SIG-M5 (cell line): Measurements from ENCODE around the gene GPR61.

Experiments
- DNase-seq: peaks from one replicate; lab custom pipeline; 2025; lab: John Stamatoyannopoulos, UW

Gene GPR61

GRCh38 chr1:109508873-109509175 lies 30.8 kb upstream of the GPR61 start:
- no peak for DNase-seq

DNA sequence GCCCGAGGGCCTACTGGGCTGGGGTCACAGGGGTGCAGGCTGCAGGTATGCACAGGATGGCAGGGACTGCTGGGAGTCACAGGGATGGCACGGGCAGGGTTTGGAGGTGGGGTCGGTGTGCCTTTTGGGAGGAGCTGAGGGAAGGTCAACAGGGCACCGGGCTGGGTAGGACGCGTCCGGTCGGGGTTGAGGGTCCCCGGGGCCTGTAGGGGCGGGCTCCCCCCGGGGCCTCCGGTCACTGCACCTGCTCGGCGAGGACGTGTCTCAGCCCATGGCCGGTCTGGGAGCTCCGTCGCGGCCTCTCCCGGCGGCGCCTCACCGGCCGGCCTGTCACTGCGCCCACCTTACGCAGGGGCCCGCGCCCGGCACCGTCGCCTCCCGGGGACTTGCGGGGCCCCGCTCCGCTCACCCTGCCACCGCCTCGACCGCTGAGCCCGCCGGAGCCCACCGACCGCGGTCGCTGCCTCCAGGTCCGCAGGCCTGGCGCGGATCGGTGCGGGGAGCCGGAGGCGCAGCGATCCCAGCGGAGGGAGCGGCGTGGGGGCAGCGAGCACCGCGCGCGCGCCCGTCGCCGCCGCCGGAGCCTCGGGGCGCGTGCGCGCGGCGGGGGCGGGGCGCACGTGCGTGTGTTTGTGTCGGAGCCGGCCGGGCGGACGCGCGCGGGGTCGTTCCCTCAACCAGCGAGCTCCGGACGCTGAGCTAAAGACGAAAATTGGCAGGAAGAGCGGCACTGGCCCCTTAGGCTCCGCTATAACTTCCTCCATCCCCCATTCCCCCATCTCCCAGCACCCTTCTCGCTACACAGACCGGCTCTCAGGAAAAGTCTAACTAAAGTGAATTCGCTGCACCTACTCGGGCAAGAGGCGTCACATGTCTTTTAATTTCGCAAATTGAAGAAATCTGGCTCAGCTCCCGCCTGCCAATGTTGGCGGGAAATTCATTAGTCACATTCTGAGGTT lies 30.2 kb upstream of the GPR61 start, which contains the start of gene AMIGO1:
Gene AMIGO1 (minus strand): TSS at position 552 of the 959 bp plus-strand sequence. CDS start 815 bp downstream, outside the sequence.
- DNase-seq, result no peak

- no peak for DNase-seq
Observed at GRCh38 chr1:109513110-109513710, 26.5 kb upstream of the GPR61 start.

DNA sequence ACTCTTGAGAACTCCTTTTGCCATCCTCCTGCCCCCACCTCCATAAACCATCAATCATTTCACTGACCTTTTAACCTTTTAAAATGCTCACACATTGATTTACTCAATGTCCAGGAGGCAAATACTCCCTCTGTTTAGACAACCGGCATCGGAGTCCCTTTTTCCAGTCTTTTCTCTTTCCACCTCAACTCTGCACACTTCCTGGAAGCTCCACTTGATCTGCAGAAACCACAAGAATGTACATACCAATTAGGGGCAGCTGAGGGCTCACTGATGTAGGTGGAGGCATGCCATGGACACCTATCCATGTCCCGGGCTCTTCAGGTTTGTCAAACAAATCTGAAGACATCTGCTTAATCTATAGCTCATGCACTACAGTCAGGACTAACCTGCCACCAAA lies 24.8 kb upstream of the GPR61 start:
- no peak for DNase-seq

- no peak for DNase-seq
Observed at GRCh38 chr1:109516872-109517271, 22.8 kb upstream of the GPR61 start.

DNA sequence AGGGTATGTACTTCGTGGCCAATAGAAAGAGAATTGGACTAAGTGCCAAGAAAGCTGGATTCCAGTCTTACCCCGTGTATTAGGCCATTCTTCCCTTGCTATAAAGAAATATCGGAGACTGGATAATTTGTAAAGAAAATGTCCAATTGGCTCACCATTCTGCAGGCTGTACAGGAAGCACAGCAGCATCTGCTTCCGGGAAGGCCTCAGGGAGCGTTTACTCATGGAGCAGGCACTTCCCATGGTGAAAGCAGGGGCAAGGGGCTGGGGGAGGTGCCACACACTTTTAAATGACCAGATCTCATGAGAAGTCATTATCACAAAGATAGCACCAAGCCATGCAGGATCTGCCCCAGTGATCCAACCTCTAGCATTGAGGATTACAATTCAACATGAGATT lies 22.3 kb upstream of the GPR61 start:
- no peak for DNase-seq

GRCh38 chr1:109521002-109521951 lies 18.4 kb upstream of the GPR61 start:
- DNase-seq, result no peak

DNA sequence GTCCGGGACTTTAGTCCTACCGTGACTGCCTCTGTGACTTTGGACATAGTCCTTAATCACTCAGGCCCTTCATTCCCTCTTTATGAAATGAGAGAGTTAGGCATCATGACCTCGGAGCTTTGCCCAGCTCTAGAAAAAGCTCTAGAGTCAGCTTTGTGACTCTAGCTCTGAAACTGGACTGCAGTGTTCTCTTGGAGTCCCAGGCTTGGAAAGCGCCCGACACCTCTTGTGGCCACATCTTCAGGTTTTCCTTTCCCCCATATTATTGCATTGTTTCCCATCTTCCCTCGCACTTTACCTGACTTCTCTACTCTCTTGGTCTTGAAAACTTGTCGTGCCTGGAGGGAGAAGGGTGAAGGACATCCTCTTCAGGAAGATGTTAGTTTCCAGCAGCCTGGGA lies 17.6 kb upstream of the GPR61 start:
- DNase-seq, result no peak

GRCh38 chr1:109523706-109524105 lies 16.0 kb upstream of the GPR61 start:
- no peak for DNase-seq

DNA sequence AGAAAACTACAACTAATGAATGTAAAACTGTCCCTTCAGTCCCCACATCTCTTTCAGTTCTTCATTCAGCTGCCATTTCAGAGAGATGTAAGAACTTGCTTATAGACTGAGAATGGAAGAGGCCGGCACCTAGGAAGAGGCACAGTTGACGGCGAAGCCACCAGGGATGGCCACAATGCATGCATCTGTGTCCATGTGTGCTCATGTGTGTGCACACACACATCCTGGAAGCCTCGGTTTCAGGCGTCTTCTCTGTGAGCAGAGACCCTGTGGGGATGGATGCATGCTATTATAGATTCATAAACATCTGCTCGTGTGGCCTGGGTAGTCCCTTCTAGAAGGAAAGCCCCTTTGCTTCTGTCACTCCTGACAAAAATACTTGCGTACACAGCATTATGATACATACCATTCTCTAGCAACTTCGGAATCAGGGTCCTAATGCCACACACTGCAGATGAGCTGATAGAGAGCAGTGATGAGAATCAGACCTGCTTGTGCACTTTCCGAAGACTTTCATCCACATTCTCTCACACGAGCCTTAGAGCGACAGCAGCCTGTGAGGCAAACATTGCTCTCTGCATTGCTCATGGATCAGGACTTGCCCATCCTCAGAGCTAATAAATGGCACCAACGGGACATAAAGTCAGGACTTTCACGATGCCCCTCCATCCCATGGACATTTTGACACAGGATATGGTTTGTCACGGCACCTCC lies 12.4 kb upstream of the GPR61 start:
- no peak for DNase-seq

DNA sequence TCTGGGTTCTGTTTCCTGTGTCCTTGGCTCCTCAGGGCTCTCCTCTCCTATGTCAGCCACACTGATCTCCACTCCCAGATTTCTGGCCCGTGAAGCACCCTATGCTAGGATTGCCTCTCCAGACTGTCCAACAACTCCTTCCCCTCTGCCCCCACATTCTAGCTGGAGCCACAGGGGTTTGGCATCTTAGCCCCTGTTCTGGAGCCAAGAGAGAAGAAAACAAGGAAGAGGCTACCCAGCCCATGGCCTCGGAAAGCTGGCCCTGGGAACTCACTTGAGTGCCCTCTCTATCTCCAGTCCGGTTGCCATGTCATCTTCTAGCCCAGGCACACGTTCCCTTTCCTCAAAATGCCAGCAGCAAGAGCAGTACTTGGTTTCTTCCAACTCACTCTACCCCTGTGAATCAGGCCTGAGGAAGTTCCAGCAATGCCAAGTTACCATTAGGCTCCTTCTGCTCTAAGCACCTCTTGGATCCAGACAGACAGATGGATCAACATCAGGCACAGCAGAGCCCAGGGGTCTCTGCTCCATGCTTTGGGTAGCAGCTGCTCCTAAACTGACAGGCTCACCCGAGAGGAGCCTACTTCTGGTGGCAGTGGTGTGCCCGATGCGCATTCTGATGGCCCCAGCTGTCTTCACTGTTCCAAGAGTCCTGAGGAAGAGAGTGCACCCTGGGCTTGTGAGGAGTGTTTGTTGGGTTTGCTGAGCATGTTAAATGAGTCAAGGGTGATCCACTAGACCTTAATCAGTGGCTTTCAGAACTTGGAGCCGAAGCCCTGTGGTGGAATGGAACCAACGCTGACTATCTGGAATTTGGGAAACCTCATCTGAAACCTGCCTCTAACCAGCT lies 11.6 kb upstream of the GPR61 start:
- DNase-seq, result no peak

- no peak for DNase-seq
Observed at GRCh38 chr1:109528712-109529111, 11.0 kb upstream of the GPR61 start.

GRCh38 chr1:109529881-109530456 lies 9.7 kb upstream of the GPR61 start:
- DNase-seq, result no peak

- DNase-seq, result no peak
Observed at GRCh38 chr1:109530457-109531087, 9.1 kb upstream of the GPR61 start.

DNA sequence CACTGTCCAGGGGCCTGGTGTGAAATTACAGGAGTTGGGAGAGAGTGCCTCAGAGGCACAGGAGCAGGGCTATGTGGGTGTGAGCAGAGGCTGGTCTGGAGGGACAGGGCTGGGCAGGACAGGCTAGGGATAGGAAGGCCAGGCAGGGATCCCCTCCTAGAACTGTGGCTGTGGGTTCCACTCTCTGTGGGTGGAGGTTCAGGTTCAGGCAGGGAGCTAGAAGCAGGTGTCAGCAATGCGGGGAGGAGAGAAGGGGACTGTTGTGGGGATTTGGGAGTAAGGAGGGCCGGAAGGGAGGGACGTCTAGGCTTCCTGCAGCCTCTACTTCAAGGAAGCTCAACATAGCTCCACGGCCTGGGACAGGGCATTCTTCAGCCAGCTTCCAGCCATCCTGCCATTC lies 8.3 kb upstream of the GPR61 start:
- no peak for DNase-seq

DNA sequence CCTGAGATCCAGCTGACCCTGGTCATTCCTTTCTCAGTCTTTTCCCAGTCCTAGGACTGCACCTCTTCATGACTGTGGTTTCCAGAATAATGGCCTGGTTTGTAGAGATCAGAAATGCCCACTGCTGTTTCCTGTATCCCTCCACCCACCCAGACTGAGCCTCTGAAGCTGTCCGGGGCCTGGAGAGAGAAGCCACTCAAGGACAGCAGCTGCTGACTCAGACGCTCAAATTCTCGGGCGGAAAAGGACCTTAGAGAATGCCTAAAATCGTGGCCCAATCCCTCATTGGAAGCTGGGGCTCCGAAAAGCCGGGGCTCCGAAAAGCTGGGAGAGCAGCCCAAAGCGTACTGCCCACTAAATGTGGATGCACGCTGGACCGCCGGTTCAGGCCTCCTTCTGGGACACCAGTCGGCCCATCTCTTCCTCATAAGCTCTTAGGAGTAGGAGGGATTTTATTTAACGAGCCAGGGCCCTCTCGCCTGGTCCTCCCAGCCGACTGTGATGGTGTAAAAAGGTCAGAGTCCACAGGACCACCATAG lies 7.8 kb upstream of the GPR61 start:
- DNase-seq, result no peak

DNA sequence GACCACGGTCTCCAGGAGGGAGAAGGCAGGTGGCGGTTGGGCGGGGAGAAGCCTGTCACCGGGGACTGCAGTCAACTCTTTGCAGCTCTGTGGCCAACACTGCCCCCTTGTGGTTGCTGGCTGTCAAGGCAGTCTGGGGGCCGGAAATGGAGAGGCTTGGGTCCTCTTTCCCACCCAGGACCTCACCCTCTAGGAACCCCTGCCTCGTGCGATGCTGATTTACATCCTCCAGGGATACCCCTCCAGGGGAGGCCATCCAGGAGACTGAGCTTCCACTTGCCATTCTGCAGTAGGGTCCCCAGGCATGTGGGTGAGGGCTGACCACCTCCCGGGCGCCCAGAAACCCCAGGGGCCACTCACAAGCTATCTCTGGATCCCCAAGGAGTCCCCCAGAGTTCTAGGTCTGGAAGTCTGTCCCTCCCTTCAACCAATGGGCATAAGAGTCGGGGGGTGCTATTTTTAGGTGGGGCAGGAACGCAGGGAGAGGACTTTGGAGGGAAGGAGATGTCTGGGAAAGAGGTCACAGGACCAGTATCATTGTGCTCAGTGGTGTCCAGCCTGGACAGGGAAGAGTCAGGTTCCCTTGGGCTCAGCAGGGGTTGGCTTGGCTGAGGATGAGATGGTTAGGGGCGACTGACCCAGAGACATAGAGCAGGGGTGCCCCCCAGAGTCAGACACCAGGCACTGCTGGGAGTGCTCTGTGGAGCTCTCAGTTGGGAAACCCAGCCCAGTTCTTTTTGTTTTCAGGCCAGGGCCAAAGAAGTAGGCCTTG lies 7.1 kb upstream of the GPR61 start:
- no peak for DNase-seq

DNA sequence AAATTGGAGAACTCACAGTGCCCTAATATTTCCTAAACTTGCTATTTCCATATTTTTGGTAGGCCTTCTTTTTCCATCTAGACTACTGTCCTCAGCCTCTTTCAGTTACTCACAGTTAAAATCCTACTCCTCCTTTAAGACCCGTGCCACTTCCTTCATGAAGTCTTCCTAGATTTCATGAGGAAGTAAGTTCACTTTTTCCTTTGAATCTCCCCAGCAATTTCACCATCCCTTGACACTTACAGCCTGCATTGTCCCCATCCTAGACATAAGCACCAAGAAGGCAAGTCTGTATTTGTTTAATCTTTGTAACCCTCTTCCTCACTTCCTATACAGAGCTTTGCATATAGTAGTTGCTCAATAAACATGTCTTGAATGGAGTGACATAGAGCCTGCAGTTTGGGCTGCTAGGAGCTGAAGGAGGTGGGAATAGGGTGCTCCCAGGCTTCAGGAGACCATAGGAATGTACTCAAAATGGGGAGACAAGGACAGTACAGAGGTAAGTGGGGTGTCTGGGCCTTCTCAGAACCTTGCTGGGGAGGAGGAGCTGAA lies 5.3 kb upstream of the GPR61 start:
- DNase-seq, result no peak

DNA sequence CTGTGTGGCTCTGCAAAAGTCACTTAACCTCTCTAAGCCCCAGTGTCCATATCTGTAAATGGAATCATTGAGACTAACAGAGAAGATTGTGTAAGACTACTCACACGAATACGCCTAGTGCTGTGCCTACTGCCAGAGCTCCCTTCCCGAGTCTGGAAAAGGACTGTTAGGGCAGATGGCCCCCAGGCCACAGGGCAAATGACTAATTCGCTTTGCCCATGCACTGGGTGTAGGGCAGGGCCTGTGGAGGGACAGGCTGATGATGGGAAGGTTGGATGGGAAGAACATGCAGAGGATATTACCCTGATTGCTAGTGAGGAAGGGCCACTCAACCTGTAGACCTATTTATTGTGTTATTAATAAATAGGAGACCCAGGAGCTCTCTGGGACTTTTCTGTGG lies 4.2 kb upstream of the GPR61 start:
- no peak for DNase-seq
